Hematopoietic multipotent progenitor cell treated with erythropoietin and hydrocortisone succinate and interleukin-3 and kit ligand, for 8 days (in vitro differentiated cells): ENCODE measurements around the gene SHE.
"Not testable (repeated sequence)": the region's sequence is repeated elsewhere in the genome, so short reads cannot be mapped to it uniquely, and the experiment has no call there.

Experiments used
- DNase-seq: peaks from one replicate; pipeline ENCODE4 v3.0.0-alpha.2; 2015

Gene SHE

GRCh38 chr1:154502066-154502743 is at the start of gene SHE, which contains the start of gene TDRD10:
TSS of gene SHE (minus strand) at chr1:154502412. CDS start at chr1:154502026, 386 bp downstream.
TSS of gene TDRD10 (plus strand) at chr1:154502219. CDS start at chr1:154506904, 4,685 bp downstream.
- no peak for DNase-seq

- DNase-seq = no peak
These were observed 49.3 kb upstream of the SHE start for GRCh38 chr1:154551474-154551873.

GRCh38 chr1:154550657-154551056 is 48.4 kb upstream of the SHE start:
- DNase-seq = no peak

- no peak for DNase-seq
These were observed 47.9 kb upstream of the SHE start for GRCh38 chr1:154550070-154550469.

- DNase-seq = no peak
These were observed 47.1 kb upstream of the SHE start for GRCh38 chr1:154549202-154549770.

GRCh38 chr1:154548028-154548427 is 45.8 kb upstream of the SHE start:
- DNase-seq = peak; percentile 78

- DNase-seq = no peak
These were observed 45.0 kb upstream of the SHE start for GRCh38 chr1:154547105-154547732.

- DNase-seq = peak; percentile 74
These were observed 44.3 kb upstream of the SHE start for GRCh38 chr1:154546264-154547063.

- no peak for DNase-seq
These were observed 39.0 kb upstream of the SHE start for GRCh38 chr1:154541231-154541630.

- DNase-seq = no peak
These were observed 37.6 kb upstream of the SHE start for GRCh38 chr1:154539486-154540483.

- no peak for DNase-seq
These were observed 34.4 kb upstream of the SHE start for GRCh38 chr1:154536570-154536969.

- no peak for DNase-seq
These were observed 32.0 kb upstream of the SHE start for GRCh38 chr1:154533952-154534844.

- not testable (repeated sequence) for DNase-seq
These were observed 29.7 kb upstream of the SHE start for GRCh38 chr1:154531950-154532349.

- DNase-seq = no peak
These were observed 27.1 kb upstream of the SHE start for GRCh38 chr1:154529308-154529707.

- DNase-seq = no peak
These were observed 25.0 kb upstream of the SHE start for GRCh38 chr1:154527192-154527591.

GRCh38 chr1:154524881-154525280 is 22.7 kb upstream of the SHE start:
- DNase-seq = no peak

GRCh38 chr1:154521695-154522094 is 19.5 kb upstream of the SHE start:
- DNase-seq = no peak

GRCh38 chr1:154520333-154520732 is 18.1 kb upstream of the SHE start:
- peak; percentile 80 for DNase-seq

GRCh38 chr1:154519591-154519991 is 17.4 kb upstream of the SHE start:
- peak; percentile 78 for DNase-seq

- DNase-seq = no peak
These were observed 15.4 kb upstream of the SHE start for GRCh38 chr1:154517661-154518060.

- DNase-seq = no peak
These were observed 11.9 kb upstream of the SHE start for GRCh38 chr1:154514066-154514553.
